ENCODE results near the gene COMP. TPM values are rescaled to one million over a fixed set of nuclear protein-coding genes. Genes with fewer than 3 reads are reported as not detected.
"Not testable (repeated sequence)": the region's sequence is repeated elsewhere in the genome, so short reads cannot be mapped to it uniquely, and the experiment has no call there.

The COMP gene
- total RNA-seq, 1 experiment from 2014 or later = 0.16 TPM

DNA sequence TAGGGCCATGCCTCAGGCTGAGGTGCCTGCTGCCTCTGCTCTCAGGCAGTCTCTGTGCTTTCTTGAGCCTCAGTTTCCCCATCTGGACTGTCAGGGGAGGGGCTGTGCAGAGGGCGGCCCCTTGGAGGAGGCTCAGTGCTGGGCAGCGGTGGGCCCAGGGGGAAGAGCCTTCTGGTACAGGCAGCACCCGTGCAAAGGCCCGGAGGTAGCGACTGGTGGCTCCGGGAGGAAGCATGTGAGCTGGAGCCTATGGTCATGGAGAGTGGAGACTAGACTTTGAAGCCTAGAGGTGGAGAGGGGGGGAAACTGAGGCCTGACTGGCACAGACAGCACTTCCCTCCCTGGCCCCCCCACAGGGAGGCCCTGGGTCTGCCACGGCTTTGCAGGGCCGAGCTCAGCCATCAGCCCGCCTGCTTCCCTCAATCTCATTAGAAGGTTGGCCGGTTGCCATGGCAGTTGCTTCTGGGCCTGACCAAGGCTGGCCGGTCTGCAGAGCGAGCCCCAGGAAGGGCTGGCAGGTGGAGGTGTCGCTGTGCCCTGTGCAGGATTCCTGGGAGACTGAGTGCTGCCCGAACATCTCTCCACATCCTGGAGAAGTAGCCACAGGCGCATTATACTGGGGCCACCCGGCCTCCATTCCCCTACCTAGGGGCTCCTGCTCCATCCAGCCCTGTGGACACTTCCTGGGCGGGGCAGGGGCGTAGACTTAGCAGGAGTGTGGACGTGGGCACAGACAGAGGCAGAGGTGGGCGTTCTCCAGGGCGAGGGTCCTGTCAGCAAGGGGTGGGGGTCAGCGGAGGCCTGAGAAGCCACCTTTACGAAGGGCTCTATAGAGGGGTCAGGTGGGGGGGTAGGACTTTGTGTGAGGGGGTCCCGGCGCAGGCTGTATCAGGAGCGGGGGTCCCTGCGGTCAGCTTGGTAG is 54.4 kb downstream of the COMP start:
- H3K36me3 Mint-ChIP-seq (ENCODE audit: insufficient read depth, unreplicated experiment) = peaks cover 12% of the 10 kb centered on the region
- Histone ChIP-seq H3K4me3 (ENCODE audit: low read depth, low read length) (no peak overlapping the region), H3K36me3 (ENCODE audit: control insufficient read depth, insufficient read depth, low read length) (no peaks in the 10 kb centered on the region), H3K4me1 (peaks cover 66% of the 10 kb centered on the region), H3K27me3 (replicated peaks; ENCODE audit: control insufficient read depth, insufficient read depth, low read length) (no peaks in the 10 kb centered on the region), H3K9me3 (no peaks in the 10 kb centered on the region)
- no peaks in the 10 kb centered on the region for H3K27me3 Mint-ChIP-seq (ENCODE audit: insufficient read depth, unreplicated experiment)
- H3K4me1 Mint-ChIP-seq (ENCODE audit: low read depth, unreplicated experiment) = peaks cover 32% of the 10 kb centered on the region
- CTCF ChIA-PET = no interaction called here
- no TSS peak for BruUV-seq (replicated peaks)
- H3K27ac Mint-ChIP-seq (ENCODE audit: unreplicated experiment) = peak overlapping the region; percentile 67
- POLR2A ChIA-PET = no interaction called here
- no peak for TF ChIP-seq CTCF (IDR thresholded peaks at IDR 0.05; ENCODE audit: insufficient read depth in 1 of 2, low read depth in 1 of 2, low read length in 1 of 2, severe bottlenecking in 1 of 2, unreplicated experiment in 1 of 2)
- H3K9me3 Mint-ChIP-seq (ENCODE audit: unreplicated experiment) = no peaks in the 10 kb centered on the region
- DNase-seq = no peak
- H3K4me3 Mint-ChIP-seq (ENCODE audit: unreplicated experiment) = no peak overlapping the region
- intact Hi-C loops (cut with micrococcal nuclease; ENCODE audit: unreplicated experiment) = no loop called here

- TF ChIP-seq CTCF (IDR thresholded peaks at IDR 0.05; ENCODE audit: insufficient read depth in 1 of 2, low read depth in 1 of 2, low read length in 1 of 2, severe bottlenecking in 1 of 2, unreplicated experiment in 1 of 2) = no peak
- Mint-ChIP-seq H3K4me3 (ENCODE audit: unreplicated experiment) (no peak overlapping the region), H3K36me3 (ENCODE audit: insufficient read depth, unreplicated experiment) (peaks cover 8% of the 10 kb centered on the region), H3K9me3 (ENCODE audit: unreplicated experiment) (no peaks in the 10 kb centered on the region), H3K27me3 (ENCODE audit: insufficient read depth, unreplicated experiment) (no peaks in the 10 kb centered on the region), H3K27ac (ENCODE audit: unreplicated experiment) (no peak overlapping the region), H3K4me1 (ENCODE audit: low read depth, unreplicated experiment) (peaks cover 39% of the 10 kb centered on the region)
- no peak for DNase-seq
- POLR2A ChIA-PET = no interaction called here
- intact Hi-C loops (cut with micrococcal nuclease; ENCODE audit: unreplicated experiment) = no loop called here
- Histone ChIP-seq H3K9me3 (no peaks in the 10 kb centered on the region), H3K4me1 (peaks cover 64% of the 10 kb centered on the region), H3K4me3 (ENCODE audit: low read depth, low read length) (no peak overlapping the region), H3K27me3 (replicated peaks; ENCODE audit: control insufficient read depth, insufficient read depth, low read length) (no peaks in the 10 kb centered on the region), H3K36me3 (ENCODE audit: control insufficient read depth, insufficient read depth, low read length) (no peaks in the 10 kb centered on the region)
- no TSS peak for BruUV-seq (replicated peaks)
- CTCF ChIA-PET = no interaction called here
These were observed 55.4 kb downstream of the COMP start for GRCh38 chr19:18735752-18736151.

- intact Hi-C loops (cut with micrococcal nuclease; ENCODE audit: unreplicated experiment) = no loop called here
- H3K27ac Mint-ChIP-seq (ENCODE audit: unreplicated experiment) = no peak overlapping the region
- peaks cover 35% of the 10 kb centered on the region for H3K4me1 Mint-ChIP-seq (ENCODE audit: low read depth, unreplicated experiment)
- peaks cover 4% of the 10 kb centered on the region for H3K36me3 Mint-ChIP-seq (ENCODE audit: insufficient read depth, unreplicated experiment)
- no peaks in the 10 kb centered on the region for H3K27me3 ChIP-seq (replicated peaks; ENCODE audit: control insufficient read depth, insufficient read depth, low read length)
- POLR2A ChIA-PET = no interaction called here
- H3K9me3 ChIP-seq = no peaks in the 10 kb centered on the region
- no peak overlapping the region for H3K4me3 Mint-ChIP-seq (ENCODE audit: unreplicated experiment)
- no peak for DNase-seq
- peaks cover 60% of the 10 kb centered on the region for H3K4me1 ChIP-seq
- no peaks in the 10 kb centered on the region for H3K36me3 ChIP-seq (ENCODE audit: control insufficient read depth, insufficient read depth, low read length)
- no peaks in the 10 kb centered on the region for H3K9me3 Mint-ChIP-seq (ENCODE audit: unreplicated experiment)
- BruUV-seq (replicated peaks) = no TSS peak
- no peak for TF ChIP-seq CTCF (IDR thresholded peaks at IDR 0.05; ENCODE audit: insufficient read depth in 1 of 2, low read depth in 1 of 2, low read length in 1 of 2, severe bottlenecking in 1 of 2, unreplicated experiment in 1 of 2)
- H3K4me3 ChIP-seq (ENCODE audit: low read depth, low read length) = no peak overlapping the region
- CTCF ChIA-PET = no interaction called here
- H3K27me3 Mint-ChIP-seq (ENCODE audit: insufficient read depth, unreplicated experiment) = no peaks in the 10 kb centered on the region
These were observed 55.8 kb downstream of the COMP start for GRCh38 chr19:18735324-18735723.

- H3K36me3 Mint-ChIP-seq (ENCODE audit: insufficient read depth, unreplicated experiment); intact Hi-C loops (cut with micrococcal nuclease; ENCODE audit: unreplicated experiment); BruUV-seq (replicated peaks); POLR2A ChIA-PET; H3K27me3 ChIP-seq (replicated peaks; ENCODE audit: control insufficient read depth, insufficient read depth, low read length); H3K27me3 Mint-ChIP-seq (ENCODE audit: insufficient read depth, unreplicated experiment); H3K9me3 Mint-ChIP-seq (ENCODE audit: unreplicated experiment); H3K27ac Mint-ChIP-seq (ENCODE audit: unreplicated experiment); CTCF ChIA-PET; H3K4me3 Mint-ChIP-seq (ENCODE audit: unreplicated experiment); H3K9me3 ChIP-seq; H3K36me3 ChIP-seq (ENCODE audit: control insufficient read depth, insufficient read depth, low read length); DNase-seq; H3K4me3 ChIP-seq (ENCODE audit: low read depth, low read length): not testable (repeated sequence)
- H3K4me1 ChIP-seq = peaks cover 45% of the 10 kb centered on the region
- H3K4me1 Mint-ChIP-seq (ENCODE audit: low read depth, unreplicated experiment) = peaks cover 25% of the 10 kb centered on the region
These were observed 57.3 kb downstream of the COMP start for GRCh38 chr19:18733762-18734332.

Data from Caco-2 (cell line).